H1 (cell line): ENCODE results near the gene BTG2. TPM values are rescaled to one million over a fixed set of nuclear protein-coding genes. Genes with fewer than 3 reads are reported as not detected.

Source experiments
- CTCF ChIA-PET: fragments of 300-600 bp; sonication (Branson Sonifier 250); formaldehyde crosslinking; loops from one replicate; lab custom pipeline; 2021; ENCODE audit not compliant: partially characterized antibody; lab: Charles Lee
- POLR2A ChIA-PET: fragments of 300-600 bp; sonication (Branson Sonifier 250); formaldehyde crosslinking; loops from one replicate; lab custom pipeline; 2021; ENCODE audit warnings: inconsistent platforms; ENCODE audit not compliant: partially characterized antibody; lab: Charles Lee
- DNase-seq, 2 experiments: peaks; one replicate each; pipeline versions ENCODE4 v3.0.0 to v3.0.0-alpha.2; 2010 to 2022; ENCODE audit warnings: low spot score in 2 of 2, low read depth in 1 of 2, mixed read lengths in 1 of 2
- FAIRE-seq: peaks from 2 replicates; lab custom pipeline; 2011; peaks lifted over from hg19 to GRCh38; lab: Jason Lieb, UNC
- H2AFZ ChIP-seq: 2 replicates; pipeline ENCODE4 v1.8.1; 2012; ENCODE audit warnings: low read length, inconsistent platforms
- H2AK5ac ChIP-seq: 2 replicates; pipeline ENCODE4 v1.6.1; 2013; ENCODE audit warnings: low read depth, low read length
- H2BK120ac ChIP-seq: replicated peaks from 2 replicates; pipeline ENCODE3; 2013; ENCODE audit warnings: low read depth, low read length, inconsistent platforms
- H2BK12ac ChIP-seq: 2 replicates; pipeline ENCODE4 v1.6.1; 2013; ENCODE audit warnings: low read depth, low read length
- H2BK15ac ChIP-seq: 2 replicates; pipeline ENCODE4 v1.6.1; 2013; ENCODE audit warnings: low read length
- H2BK20ac ChIP-seq: 2 replicates; pipeline ENCODE4 v1.6.1; 2013; ENCODE audit warnings: low read length
- H2BK5ac ChIP-seq: 2 replicates; pipeline ENCODE4 v1.6.1; 2013; ENCODE audit warnings: low read depth, low read length
- H3K14ac ChIP-seq: 2 replicates; pipeline ENCODE4 v1.6.1; 2013; ENCODE audit warnings: inconsistent platforms; ENCODE audit not compliant: insufficient read length
- H3K18ac ChIP-seq: 2 replicates; pipeline ENCODE4 v1.6.1; 2013; ENCODE audit warnings: low read length; ENCODE audit errors: extremely low read depth
- H3K23ac ChIP-seq: 2 replicates; pipeline ENCODE4 v1.6.1; 2013; ENCODE audit warnings: inconsistent platforms; ENCODE audit not compliant: insufficient read length
- H3K23me2 ChIP-seq: 2 replicates; pipeline ENCODE4 v1.6.1; 2013; ENCODE audit warnings: low read depth, low read length
- H3K27ac ChIP-seq: 2 replicates; pipeline ENCODE4 v1.6.1; 2011; ENCODE audit warnings: low read depth, low read length, inconsistent platforms
- H3K27me3 ChIP-seq, 4 experiments: replicated peaks in 1 of 4; 1 replicate in 1 of 4; 2 replicates in 3 of 4; pipeline versions ENCODE4 v1.6.1 to v1.8.1; 2011 to 2013; ENCODE audit warnings: low read length in 3 of 4, mild to moderate bottlenecking in 3 of 4, inconsistent platforms in 2 of 4, mixed read lengths in 2 of 4, moderate library complexity in 1 of 4; ENCODE audit not compliant: control insufficient read depth in 3 of 4, insufficient read depth in 3 of 4; ENCODE audit errors: extremely low read depth in 1 of 4
- H3K36me3 ChIP-seq, 4 experiments: 2 replicates each; pipeline versions ENCODE4 v1.6.1 to v1.8.1; 2011 to 2013; ENCODE audit warnings: mild to moderate bottlenecking in 4 of 4, low read length in 3 of 4, moderate library complexity in 2 of 4, control low read depth in 1 of 4, inconsistent platforms in 1 of 4; ENCODE audit not compliant: insufficient read depth in 4 of 4, control insufficient read depth in 2 of 4
- H3K4ac ChIP-seq: replicated peaks from 2 replicates; pipeline ENCODE3; 2013; ENCODE audit warnings: low read length, low read depth, mixed read lengths, inconsistent platforms; ENCODE audit not compliant: insufficient read length
- H3K4me1 ChIP-seq, 4 experiments: replicated peaks in 1 of 4; 1 replicate in 1 of 4; 2 replicates in 3 of 4; pipeline versions ENCODE4 v1.6.1 to v1.8.1; 2011 to 2013; ENCODE audit warnings: low read length in 3 of 4, inconsistent platforms in 2 of 4, mixed read lengths in 1 of 4; ENCODE audit not compliant: insufficient read depth in 4 of 4, control insufficient read depth in 3 of 4
- H3K4me2 ChIP-seq, 2 experiments: 2 replicates each; pipeline versions ENCODE4 v1.6.1 to v1.8.1; 2011 to 2013; ENCODE audit warnings: low read depth in 2 of 2, low read length in 2 of 2, control low read depth in 1 of 2, inconsistent platforms in 1 of 2, mild to moderate bottlenecking in 1 of 2; ENCODE audit not compliant: insufficient read depth in 1 of 2
- H3K4me3 ChIP-seq, 4 experiments: fragments of 200-600, 300-600 bp in 1 of 4; sonication (generic), shearing (Covaris generic), sonication (Bioruptor Twin) in 1 of 4; 2 replicates each; pipeline versions ENCODE4 v1.5.1 to v1.8.1; 2011 to 2016; ENCODE audit warnings: low read length in 4 of 4, low read depth in 3 of 4, control low read depth in 2 of 4, inconsistent platforms in 2 of 4, mild to moderate bottlenecking in 2 of 4, mixed read lengths in 1 of 4, moderate library complexity in 1 of 4; ENCODE audit not compliant: insufficient read depth in 2 of 4; ENCODE audit errors: extremely low read depth in 1 of 4
- H3K56ac ChIP-seq: replicated peaks from 2 replicates; pipeline ENCODE3; 2013; ENCODE audit warnings: low read depth, mild to moderate bottlenecking, mixed read lengths, low read length, inconsistent platforms; ENCODE audit not compliant: insufficient read length
- H3K79me1 ChIP-seq: 2 replicates; pipeline ENCODE4 v1.6.1; 2013; ENCODE audit warnings: low read depth, low read length, control low read depth
- H3K79me2 ChIP-seq, 2 experiments: 2 replicates each; pipeline versions ENCODE4 v1.6.1 to v1.8.1; 2012 to 2013; ENCODE audit warnings: low read length in 2 of 2, mild to moderate bottlenecking in 2 of 2, inconsistent platforms in 1 of 2; ENCODE audit not compliant: insufficient read depth in 2 of 2, control insufficient read depth in 1 of 2
- H3K9ac ChIP-seq, 4 experiments: replicated peaks in 1 of 4; 1 replicate in 1 of 4; 2 replicates in 3 of 4; pipeline versions ENCODE4 v1.6.1 to v1.8.1; 2011 to 2013; ENCODE audit warnings: low read depth in 3 of 4, low read length in 3 of 4, control low read depth in 2 of 4, mild to moderate bottlenecking in 2 of 4, moderate library complexity in 2 of 4, inconsistent platforms in 1 of 4; ENCODE audit errors: extremely low read depth in 1 of 4
- H3K9me3 ChIP-seq, 2 experiments: 2 replicates each; pipeline versions ENCODE4 v1.6.1 to v1.8.1; 2012 to 2013; ENCODE audit warnings: mild to moderate bottlenecking in 2 of 2, moderate library complexity in 2 of 2, control low read depth in 1 of 2, inconsistent platforms in 1 of 2, low read depth in 1 of 2, low read length in 1 of 2, mixed read lengths in 1 of 2; ENCODE audit not compliant: insufficient read depth in 2 of 2
- H4K20me1 ChIP-seq, 2 experiments: replicated peaks in 1 of 2; 2 replicates each; pipeline versions ENCODE3 to v1.8.1; 2011 to 2013; ENCODE audit warnings: inconsistent platforms in 2 of 2, low read length in 2 of 2, mild to moderate bottlenecking in 1 of 2; ENCODE audit not compliant: insufficient read depth in 2 of 2, control insufficient read depth in 1 of 2
- H4K5ac ChIP-seq: 2 replicates; pipeline ENCODE4 v1.6.1; 2013; ENCODE audit warnings: low read length, low read depth, mixed read lengths, inconsistent platforms; ENCODE audit not compliant: insufficient read length
- H4K8ac ChIP-seq: 2 replicates; pipeline ENCODE4 v1.8.0; 2013; ENCODE audit warnings: mild to moderate bottlenecking, moderate library complexity, low read length, inconsistent platforms; ENCODE audit not compliant: insufficient read depth; ENCODE audit errors: extremely low read depth
- H4K91ac ChIP-seq: replicated peaks from 2 replicates; pipeline ENCODE3; 2013; ENCODE audit warnings: low read length, mixed read lengths, inconsistent platforms; ENCODE audit not compliant: insufficient read length
- ASH2L ChIP-seq: fragments of 200-600, 300-600 bp; sonication (generic); IDR thresholded peaks from one replicate; pipeline ENCODE4 v1.7.1; 2017; ENCODE audit warnings: low read length
- CHD1 ChIP-seq: IDR thresholded peaks from 2 replicates; pipeline ENCODE4 v1.6.1; 2012; ENCODE audit warnings: low read depth, low read length, improper control_type of control experiment
- FOSL1 ChIP-seq: IDR thresholded peaks from 2 replicates; pipeline ENCODE4 v1.6.1; 2011; ENCODE audit warnings: mild to moderate bottlenecking, low read depth, low read length, moderate library complexity; ENCODE audit not compliant: insufficient read depth
- JUND ChIP-seq: IDR thresholded peaks from 2 replicates; pipeline ENCODE4 v1.6.1; 2011; ENCODE audit warnings: mild to moderate bottlenecking, improper control_type of control experiment, low read length
- SIX5 ChIP-seq: IDR thresholded peaks from 2 replicates; pipeline ENCODE4 v1.6.1; 2011; ENCODE audit warnings: mild to moderate bottlenecking, low read depth, low read length
- SP1 ChIP-seq: IDR thresholded peaks from 2 replicates; pipeline ENCODE4 v1.6.1; 2011; ENCODE audit warnings: low read depth, low read length
- SP2 ChIP-seq: IDR thresholded peaks from 2 replicates; pipeline ENCODE4 v1.6.1; 2012; ENCODE audit warnings: mild to moderate bottlenecking, low read length, inconsistent platforms
- SP4 ChIP-seq: IDR thresholded peaks from 2 replicates; pipeline ENCODE4 v1.6.1; 2012; ENCODE audit warnings: low read length, inconsistent platforms
- TAF1 ChIP-seq: IDR thresholded peaks from 2 replicates; pipeline ENCODE4 v1.6.1; 2011; ENCODE audit warnings: mild to moderate bottlenecking, low read depth, low read length
- WGBS, 2 experiments: shearing (Covaris generic) in 1 of 2; methylation state at CpG; one replicate each; pipeline versions ENCODE4 v1.1.6 to v1.1.7; 2013 to 2015; ENCODE audit warnings: low lambda C conversion rate in 2 of 2, mixed read lengths in 2 of 2, inconsistent platforms in 1 of 2, low coverage in 1 of 2, missing lambda C conversion rate in 1 of 2; ENCODE audit not compliant: insufficient replicate concordance in 2 of 2, insufficient coverage in 1 of 2, insufficient read length in 1 of 2; ENCODE audit errors: extremely low coverage in 1 of 2, missing lambda C conversion rate in 1 of 2; 5-methylcytosine and 5-hydroxymethylcytosine counted together
- polyA plus RNA-seq, 7 experiments: library from polyadenylated mRNA; depleted of rRNA in 3 of 7; stranded (reverse) in 5 of 7; unstranded in 2 of 7; fragments of >200 nt in 5 of 7; fragments of 200-250 nt in 2 of 7; gene quantifications; 1 replicate in 5 of 7; 2 replicates in 1 of 7; 4 replicates in 1 of 7; pipeline versions ENCODE4 v1.2.1 to v1.2.3, GENCODE V29; 2011 to 2013; ENCODE audit warnings: missing spikeins in 2 of 7, mixed read lengths in 2 of 7
- total RNA-seq: library from RNA; stranded (reverse); fragmentation: NEBNext Ultra II Directional; extraction: Animal tissue kit (Norgen Biotek cat#: 25700); gene quantifications from 2 replicates; pipeline ENCODE4 v1.2.1, GENCODE V29; 2021
- TF ChIP-seq, protein P1 (sequence below), 3 experiments: IDR thresholded peaks; 1 replicate in 2 of 3; 2 replicates in 1 of 3; pipeline versions ENCODE4 v1.5.1 to v1.6.1; 2011; ENCODE audit warnings: low read length in 3 of 3, mild to moderate bottlenecking in 3 of 3, inconsistent platforms in 2 of 3, low read depth in 1 of 3, moderate library complexity in 1 of 3; ENCODE audit not compliant: insufficient read depth in 1 of 3; ENCODE audit errors: control extremely low read depth in 1 of 3

BTG2 gene
- total and polyA plus RNA-seq, 2 of the 8 experiments (the other 6 are each of a cell fraction or from before 2014, with no cell fraction given) = 4.8 to 11.0 TPM

DNA sequence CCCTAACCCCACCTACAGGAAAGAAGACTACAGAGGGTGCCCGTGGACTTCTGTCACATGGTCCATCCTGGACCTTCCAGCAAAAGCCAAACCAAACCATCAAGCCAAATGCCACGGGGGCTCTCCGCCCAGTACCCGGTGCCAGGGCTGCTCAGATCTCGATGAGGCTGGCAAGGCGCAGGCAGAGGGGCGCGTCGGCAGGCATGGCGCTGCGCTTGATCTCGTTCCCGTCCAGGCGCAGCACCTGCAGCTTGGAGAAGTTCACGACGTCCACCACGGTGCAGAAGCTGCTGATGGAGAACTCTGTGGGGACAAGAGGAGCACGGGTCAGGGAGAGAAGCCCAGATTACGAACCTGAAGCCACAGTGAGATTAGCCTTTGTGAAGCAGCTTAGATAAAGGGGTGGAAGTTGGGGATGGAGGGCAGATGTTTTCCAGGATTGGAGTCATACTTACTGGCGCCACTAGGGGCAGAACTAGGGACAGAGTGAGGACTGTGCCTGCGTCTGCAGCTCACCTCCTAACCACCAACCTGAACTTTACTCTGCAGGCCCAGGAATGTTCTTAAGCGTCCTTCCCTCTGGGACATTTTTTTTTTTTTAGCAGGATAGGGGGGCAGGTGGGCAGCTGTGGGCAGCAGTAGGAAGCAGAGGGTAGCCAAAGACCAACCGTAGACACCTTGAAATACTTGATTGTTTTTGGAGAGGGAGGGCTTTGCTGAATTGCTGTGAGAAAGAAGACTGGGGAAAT, 37.0 kb downstream of the BTG2 start:
- peaks cover 0 to 3% (median 0%) of the 10 kb centered on the region in 4 experiments; a peak in 2 of 7 replicates for H3K27me3 ChIP-seq
- H3K79me2 ChIP-seq = no peaks in the 10 kb centered on the region
- no peaks in the 10 kb centered on the region for H4K20me1 ChIP-seq
- FAIRE-seq (peak; percentile 80), DNase-seq (peak in 1 of 2 experiments; percentile 89)
- no peak overlapping the region for H2BK120ac ChIP-seq
- H2BK15ac ChIP-seq = peak overlapping the region; percentile 99; the same call in 1 of the 2 replicates
- no peak overlapping the region for H3K4me3 ChIP-seq
- H3K79me1 ChIP-seq = no peaks in the 10 kb centered on the region
- H3K9me3 ChIP-seq = no peaks in the 10 kb centered on the region; a peak in 1 of 4 replicates
- H2AFZ ChIP-seq = peak overlapping the region; percentile 96
- peak overlapping the region; percentile 92 for H4K91ac ChIP-seq
- peaks cover 2 to 4% (median 3%) of the 10 kb centered on the region in 4 experiments; a peak in 5 of 7 replicates for H3K4me1 ChIP-seq
- H4K8ac ChIP-seq = peak overlapping the region; percentile 79; the same call in 1 of the 2 replicates
- peak overlapping the region; percentile 64; the same call in 1 of the 2 replicates for H2BK12ac ChIP-seq
- peak overlapping the region in 1 of 2 experiments; percentile 30; a peak in 2 of 4 replicates for H3K4me2 ChIP-seq
- no peak overlapping the region for H2AK5ac ChIP-seq
- no peak overlapping the region for H3K56ac ChIP-seq
- H3K23me2 ChIP-seq = 0 out of 2 replicates have a peak, but pooled peaks cover 2% of the 10 kb centered on the region
- no peak overlapping the region for H3K23ac ChIP-seq
- no peak overlapping the region for H3K9ac ChIP-seq
- 58% methylated on average over 20 of the region's 23 CpGs; no CpG with 5 or more reads in 1 of the 2 experiments for WGBS, 2 experiments
- peak overlapping the region; percentile 26 for H4K5ac ChIP-seq
- H3K14ac ChIP-seq = no peak overlapping the region
- H2BK5ac ChIP-seq = no peak overlapping the region
- H3K36me3 ChIP-seq = no peaks in the 10 kb centered on the region; a peak in 1 of 8 replicates
- H2BK20ac ChIP-seq = peak overlapping the region; percentile 97; the same call in 1 of the 2 replicates
- peak overlapping the region; percentile 94 for H3K18ac ChIP-seq
- ChIA-PET CTCF (interaction anchor here (0.5 to 24.2 kb wide), 55 partner anchors 8 to 470 kb away, joined by 3 to 785 read pairs (median 5); partner anchors contain the start of genes FMOD and PRELP), POLR2A (interaction anchor here (1.0 kb wide), 2 partner anchors 15 to 335 kb away, joined by 3 read pairs; partner anchors contain the start of gene TMEM183A)
- H3K27ac ChIP-seq = no peak overlapping the region
- no peak overlapping the region for H3K4ac ChIP-seq
- TF ChIP-seq SIX5 (no peak), TAF1 (no peak), JUND (no peak), CHD1 (no peak), SP2 (no peak), SP1 (no peak), ASH2L (peak; percentile 49), FOSL1 (no peak), SP4 (no peak)
- TF ChIP-seq, protein P1, sequence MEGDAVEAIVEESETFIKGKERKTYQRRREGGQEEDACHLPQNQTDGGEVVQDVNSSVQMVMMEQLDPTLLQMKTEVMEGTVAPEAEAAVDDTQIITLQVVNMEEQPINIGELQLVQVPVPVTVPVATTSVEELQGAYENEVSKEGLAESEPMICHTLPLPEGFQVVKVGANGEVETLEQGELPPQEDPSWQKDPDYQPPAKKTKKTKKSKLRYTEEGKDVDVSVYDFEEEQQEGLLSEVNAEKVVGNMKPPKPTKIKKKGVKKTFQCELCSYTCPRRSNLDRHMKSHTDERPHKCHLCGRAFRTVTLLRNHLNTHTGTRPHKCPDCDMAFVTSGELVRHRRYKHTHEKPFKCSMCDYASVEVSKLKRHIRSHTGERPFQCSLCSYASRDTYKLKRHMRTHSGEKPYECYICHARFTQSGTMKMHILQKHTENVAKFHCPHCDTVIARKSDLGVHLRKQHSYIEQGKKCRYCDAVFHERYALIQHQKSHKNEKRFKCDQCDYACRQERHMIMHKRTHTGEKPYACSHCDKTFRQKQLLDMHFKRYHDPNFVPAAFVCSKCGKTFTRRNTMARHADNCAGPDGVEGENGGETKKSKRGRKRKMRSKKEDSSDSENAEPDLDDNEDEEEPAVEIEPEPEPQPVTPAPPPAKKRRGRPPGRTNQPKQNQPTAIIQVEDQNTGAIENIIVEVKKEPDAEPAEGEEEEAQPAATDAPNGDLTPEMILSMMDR (IDR thresholded peaks at IDR 0.05; ENCODE audit: control extremely low read depth in 1 of 3, insufficient read depth in 1 of 3, low read depth in 1 of 3, low read length in 3 of 3) = peak; percentile 82 to 98 (median 91)
